ENCODE measurements around the gene SNED1.

Gene SNED1

GRCh38 chr2:241048149-241048948 is 49.9 kb downstream of the SNED1 start:
- DNase-seq (ENCODE audit: low read depth), result no peak

DNA sequence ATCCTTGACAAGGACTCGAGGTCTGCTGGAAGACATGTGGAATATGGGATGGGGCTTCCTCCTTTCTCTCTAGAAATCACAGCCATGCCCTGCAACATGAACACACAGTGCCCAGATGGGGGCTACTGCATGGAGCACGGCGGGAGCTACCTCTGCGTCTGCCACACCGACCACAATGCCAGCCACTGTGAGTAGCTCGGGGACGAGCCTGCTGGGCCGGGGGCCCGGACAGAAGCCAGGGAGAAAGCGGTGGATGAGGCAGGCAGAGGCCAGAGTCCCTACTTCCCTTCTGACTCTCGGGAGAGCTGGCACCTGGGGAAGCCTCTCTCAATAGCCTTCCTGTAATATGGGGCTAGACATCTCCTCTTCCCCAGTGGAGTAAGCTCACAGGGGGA is 50.5 kb downstream of the SNED1 start:
- no peak for DNase-seq (ENCODE audit: low read depth)

DNA sequence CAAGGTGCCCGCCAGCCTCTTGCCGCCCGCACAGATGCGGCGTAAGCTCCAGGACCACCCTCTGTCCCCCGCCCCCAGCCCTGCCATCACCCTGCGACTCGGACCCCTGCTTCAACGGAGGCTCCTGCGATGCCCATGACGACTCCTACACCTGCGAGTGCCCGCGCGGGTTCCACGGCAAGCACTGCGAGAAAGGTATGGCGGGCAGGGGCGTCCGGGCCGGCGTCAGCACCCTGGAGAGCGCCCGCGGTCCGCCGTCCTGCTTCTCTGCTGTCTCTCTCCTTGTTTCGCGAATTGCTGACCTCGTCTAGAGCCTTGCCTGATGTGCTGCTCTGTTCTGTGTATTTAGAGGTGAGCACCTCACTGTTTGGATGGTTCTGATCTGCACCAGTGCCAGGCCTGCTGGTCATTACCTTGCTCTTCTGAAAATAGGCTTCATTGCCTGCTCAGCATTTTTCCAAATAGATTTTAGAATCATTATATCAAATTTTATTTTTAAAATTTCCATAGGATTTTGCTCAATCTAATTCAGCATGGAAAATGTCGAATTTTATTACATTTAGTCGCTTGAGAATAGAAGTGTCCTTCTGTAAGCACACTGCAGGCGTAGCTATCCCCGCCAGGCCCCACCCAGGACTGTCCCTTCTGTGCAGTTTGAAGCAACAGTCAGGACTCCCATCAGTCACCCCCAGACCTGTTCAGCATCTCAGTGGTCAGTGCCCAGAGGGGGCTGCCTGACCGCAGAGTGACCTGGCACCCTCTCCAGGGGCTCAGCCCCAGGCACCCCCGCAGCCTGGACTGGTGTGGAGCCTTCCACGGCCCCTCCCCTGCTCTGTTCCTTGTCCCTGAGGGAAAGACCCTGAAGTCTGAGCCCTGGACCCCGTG is 51.6 kb downstream of the SNED1 start:
- no peak for DNase-seq (ENCODE audit: low read depth)

DNA sequence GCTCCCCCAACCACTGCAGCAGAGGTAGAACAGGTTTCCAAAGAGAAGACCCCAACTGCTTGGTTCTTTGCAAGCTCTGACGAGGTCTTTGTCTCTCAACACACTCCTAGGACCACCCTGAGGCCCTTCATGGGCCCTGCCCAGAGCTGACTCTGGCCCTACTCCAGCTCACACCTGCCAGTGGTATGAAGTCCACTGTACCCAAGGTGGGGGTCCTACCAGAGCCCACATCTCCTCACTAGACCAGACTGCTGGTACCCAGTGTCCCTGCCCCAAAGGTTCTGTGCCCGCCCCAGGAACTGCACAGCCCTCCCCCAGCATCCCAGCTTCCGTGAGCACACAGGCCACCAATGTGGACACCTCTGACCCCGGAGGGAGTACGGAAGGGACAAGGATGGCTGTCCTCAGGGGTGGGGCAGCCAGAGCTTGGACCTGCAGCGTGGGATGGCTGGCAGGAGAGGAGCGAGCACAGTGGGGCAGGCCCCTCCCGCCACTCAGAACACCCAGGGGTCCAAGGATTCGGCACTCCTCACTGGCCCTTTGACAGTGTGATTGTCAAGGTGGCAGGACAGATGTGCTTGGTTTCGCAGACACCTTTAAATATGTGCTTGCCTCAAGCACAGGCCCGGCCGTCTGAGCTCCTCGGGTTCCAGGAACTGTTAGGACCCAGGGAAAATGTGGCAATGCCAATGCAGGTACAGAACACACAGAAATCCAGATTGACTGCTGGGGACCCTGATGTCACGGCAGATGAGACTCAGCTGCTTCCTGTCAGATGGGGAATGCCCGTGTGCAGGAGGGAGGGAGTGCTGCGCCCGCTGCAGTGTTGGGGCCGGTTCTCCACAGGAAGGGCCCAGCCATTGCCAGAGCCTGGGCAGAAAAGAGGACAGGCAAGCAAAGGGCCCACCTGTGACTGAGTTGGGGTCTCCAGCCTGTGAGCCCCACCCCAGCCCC is 52.5 kb downstream of the SNED1 start:
- DNase-seq (ENCODE audit: low read depth), result no peak

GRCh38 chr2:241051578-241052487 is 53.4 kb downstream of the SNED1 start:
- DNase-seq (ENCODE audit: low read depth), result no peak

GRCh38 chr2:241052677-241053360 is 54.4 kb downstream of the SNED1 start:
- no peak for DNase-seq (ENCODE audit: low read depth)

DNA sequence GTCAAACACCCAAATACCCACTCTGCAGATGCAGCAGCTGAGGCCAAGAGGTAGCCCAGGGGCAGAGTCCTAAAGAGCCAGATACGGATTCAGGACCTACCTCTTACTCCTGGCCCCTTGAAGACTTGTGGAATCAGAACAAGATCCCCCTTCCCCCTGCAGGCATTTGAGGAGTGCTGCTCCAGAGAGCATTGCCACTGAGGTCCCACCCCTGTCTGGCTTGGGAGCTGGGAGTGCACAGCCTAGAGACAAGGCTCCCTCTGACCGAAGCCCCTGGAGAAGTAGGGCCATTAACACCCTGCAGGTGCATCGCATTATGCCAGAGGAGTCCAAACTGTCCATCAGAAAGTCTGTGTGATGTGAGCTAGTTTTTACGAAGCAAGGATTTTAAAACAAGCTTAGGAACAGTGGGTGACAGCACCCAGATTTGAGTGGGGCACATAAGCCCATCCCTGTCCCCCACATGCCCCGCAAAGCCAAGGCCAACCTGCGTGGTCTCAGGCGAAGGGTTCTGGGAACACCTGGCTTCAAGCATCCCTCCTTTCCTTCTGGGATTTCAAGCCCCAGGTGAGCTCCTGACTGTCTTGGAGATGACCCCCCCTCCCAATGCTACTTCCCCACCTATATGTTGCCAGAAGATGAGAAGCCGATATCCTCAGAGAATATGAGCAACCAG is 55.3 kb downstream of the SNED1 start:
- DNase-seq (ENCODE audit: low read depth), result no peak

GRCh38 chr2:241061275-241061674 is 62.9 kb downstream of the SNED1 start:
- no peak for DNase-seq (ENCODE audit: low read depth)

DNA sequence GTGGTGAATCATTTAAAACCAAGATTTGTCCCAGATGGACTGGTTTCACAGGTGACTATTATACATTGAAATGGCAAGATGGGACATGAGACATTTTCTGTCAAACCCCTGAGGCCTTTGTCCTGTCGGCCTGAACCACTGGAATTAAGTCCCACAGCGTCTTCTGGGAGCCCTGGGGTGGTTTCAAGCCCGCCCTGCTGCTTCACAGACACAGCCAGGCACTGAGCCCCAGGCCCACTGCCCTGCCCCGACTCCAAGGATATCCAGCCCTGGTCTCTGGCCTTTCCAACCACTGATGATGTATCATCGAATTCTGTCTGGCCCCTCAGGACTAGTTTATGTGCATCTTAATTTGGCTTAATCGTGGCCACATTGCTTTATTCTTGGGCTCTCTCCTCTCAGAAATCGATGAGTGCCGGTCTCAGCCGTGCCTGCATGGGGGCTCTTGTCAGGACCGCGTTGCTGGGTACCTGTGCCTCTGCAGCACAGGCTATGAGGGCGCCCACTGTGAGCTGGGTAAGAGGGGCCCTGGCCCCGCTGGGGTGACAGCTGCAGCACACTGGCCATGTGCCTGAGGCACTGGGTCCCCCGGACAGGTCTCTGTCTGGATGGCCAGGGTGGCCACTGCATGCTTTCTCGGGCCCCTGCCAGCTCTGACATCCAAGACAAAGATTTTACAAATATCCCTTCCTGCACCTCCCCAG is 64.1 kb downstream of the SNED1 start:
- DNase-seq (ENCODE audit: low read depth), result no peak

DNA sequence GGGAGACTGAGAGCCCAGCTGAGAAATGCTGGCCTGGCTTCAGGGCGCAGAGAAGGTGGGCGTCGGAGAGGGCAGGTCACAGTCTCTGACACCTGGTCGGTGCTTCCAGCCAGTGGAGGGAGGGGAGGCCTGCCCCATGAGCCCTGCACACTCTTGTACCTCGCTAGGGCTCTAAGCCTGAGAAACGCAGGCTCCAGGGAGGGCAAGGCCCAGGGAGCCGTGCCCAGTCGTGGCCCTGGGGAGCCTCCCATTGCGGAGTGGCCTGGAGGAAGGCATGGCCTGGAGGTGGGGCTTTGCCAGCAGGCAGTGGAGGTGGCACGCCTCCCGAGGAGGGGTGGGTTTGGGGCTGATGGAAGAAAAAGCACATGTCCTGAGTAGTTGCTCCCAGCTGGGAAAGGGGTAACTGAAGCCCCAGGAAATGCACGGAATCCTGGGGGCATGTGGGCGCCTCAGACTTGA is 64.7 kb downstream of the SNED1 start:
- DNase-seq (ENCODE audit: low read depth), result no peak

DNA sequence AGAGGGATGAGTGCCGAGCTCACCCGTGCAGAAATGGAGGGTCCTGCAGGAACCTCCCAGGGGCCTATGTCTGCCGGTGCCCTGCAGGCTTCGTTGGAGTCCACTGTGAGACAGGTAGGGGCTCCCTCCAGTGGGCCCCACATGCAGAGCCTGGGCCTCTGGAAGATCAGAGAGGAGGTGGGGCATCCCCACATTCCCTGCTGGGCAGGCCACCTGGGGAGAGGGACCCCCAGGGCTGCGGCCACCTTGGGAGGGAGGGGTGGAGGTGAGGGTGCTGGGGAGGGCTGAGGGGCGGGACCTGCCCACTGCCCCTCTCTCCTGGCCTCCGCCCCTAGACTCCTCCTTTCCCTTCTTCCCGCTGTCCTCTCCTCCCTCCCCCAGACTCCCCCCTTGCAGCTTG is 65.2 kb downstream of the SNED1 start:
- no peak for DNase-seq (ENCODE audit: low read depth)

DNA sequence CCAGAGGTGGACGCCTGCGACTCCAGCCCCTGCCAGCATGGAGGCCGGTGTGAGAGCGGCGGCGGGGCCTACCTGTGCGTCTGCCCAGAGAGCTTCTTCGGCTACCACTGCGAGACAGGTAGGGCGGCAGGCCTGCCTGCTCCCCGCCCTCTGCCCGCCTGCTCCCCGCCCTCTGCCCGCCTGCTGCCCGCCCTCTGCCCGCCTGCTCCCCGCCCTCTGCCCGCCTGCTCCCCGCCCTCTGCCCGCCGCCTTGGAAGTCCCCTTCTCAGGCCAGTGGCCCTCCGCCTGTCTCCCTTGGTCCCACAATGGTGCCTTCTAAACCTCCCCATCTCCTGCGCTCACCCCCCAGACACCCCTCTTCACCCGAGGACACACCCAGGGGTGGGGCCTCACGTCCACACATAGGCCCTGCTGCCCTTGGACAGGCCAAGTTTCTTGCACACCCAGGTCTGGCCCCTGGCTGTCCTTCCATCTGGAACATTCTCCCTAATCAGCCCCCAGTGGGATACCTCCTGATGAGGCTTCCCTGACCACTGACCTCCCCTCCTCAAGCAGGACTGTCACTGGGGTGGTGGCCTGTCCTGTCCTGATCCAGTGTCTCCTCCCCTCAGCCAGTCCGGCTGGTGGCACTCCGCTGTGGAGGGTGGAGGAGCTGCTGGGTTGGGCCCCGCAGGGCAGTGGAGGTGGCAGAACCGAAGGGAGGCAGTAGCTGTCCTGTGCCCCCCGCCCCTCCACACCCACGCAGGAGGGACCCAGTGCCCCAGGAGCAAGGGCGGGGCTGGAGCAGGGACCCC is 65.8 kb downstream of the SNED1 start:
- peak; percentile 15 for DNase-seq (ENCODE audit: low read depth)

DNA sequence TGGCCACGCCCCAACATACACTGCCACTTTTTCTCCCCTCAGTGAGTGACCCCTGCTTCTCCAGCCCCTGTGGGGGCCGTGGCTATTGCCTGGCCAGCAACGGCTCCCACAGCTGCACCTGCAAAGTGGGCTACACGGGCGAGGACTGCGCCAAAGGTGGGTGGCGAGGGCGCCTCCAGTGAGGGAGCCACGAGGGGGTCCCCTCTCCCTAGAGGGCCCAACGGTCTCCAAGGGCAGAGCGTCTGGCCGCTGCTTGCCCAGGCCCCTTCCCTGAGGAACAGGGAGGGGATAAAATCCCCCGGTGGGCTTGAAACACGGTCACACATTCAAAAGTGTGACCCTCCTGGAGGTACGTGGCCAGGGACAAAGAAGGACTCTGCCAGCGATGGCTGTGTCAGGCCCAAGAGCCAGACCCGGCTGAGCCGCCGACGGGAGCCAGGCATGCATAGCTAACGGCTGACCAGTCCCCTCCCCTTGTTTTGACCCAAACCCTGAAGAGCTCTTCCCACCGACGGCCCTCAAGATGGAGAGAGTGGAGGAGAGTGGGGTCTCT is 66.5 kb downstream of the SNED1 start:
- no peak for DNase-seq (ENCODE audit: low read depth)

DNA sequence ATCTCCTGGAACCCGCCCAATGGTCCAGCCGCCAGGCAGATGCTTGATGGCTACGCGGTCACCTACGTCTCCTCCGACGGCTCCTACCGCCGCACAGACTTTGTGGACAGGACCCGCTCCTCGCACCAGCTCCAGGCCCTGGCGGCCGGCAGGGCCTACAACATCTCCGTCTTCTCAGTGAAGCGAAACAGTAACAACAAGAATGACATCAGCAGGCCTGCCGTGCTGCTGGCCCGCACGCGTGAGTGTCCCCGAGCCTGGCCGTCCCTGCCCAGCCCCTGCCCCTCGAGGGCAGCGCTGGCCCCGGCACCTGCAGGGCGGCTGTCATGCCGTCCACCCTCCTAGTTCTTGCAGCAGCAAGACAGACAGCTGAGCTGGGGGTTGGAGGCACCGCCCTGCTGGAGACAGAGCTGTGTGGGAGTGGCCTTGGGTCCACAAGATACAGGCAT is 67.0 kb downstream of the SNED1 start:
- DNase-seq (ENCODE audit: low read depth), result no peak

DNA sequence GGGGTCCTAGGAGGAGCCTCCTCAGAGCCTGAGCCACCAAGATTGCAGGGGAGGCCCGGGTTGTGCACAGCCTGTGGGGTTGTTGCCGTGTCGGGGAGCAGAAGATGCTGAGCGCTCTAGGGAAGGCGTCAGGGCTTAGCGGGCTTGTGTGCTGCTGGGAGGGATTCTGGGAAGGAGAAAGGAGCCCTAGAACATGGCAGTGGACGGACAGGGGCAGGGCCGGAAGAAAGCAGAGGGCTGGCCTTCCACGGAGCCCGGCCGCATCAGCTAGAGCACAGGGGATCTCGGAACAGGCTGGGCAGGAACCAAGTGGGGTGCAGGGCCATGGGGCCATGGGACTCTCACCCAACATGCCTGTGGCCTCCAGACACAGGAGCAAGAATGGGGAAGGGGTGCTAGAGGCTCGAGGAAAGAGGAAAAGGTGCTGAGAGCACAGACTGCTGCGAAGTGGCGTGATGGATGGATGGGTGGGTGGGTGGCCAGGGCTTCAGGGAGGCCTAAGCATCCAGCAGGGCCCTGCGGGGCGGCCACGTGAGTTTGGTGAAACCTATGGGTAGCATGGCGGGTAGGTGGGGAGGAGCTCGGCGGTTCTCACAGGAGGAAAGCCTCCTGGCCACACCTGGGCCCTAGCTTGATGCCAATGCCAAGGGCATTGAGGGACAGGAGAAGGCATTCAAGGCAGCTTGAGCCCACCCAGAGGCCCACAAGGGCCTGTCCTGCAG is 67.9 kb downstream of the SNED1 start:
- no peak for DNase-seq (ENCODE audit: low read depth)

- no peak for DNase-seq (ENCODE audit: low read depth)
Observed at GRCh38 chr2:241066893-241067341, 68.5 kb downstream of the SNED1 start.

GRCh38 chr2:241067501-241068135 is 69.2 kb downstream of the SNED1 start:
- no peak for DNase-seq (ENCODE audit: low read depth)

Measured in stimulated activated CD8-positive, alpha-beta memory T cell treated with anti-CD3 and anti-CD28 coated beads, Interleukin-7, amount 100 ng/mL, for 24 hours (primary cell).